HL-60/S4 treated with phorbol 12-myristate 13-acetate at 8.2 ng/mL for 4 days and 3 days (cell line): ENCODE data around the gene MSTN.

Source experiments
- in situ Hi-C: fragments of 300-500 bp; cut with MboI; formaldehyde crosslinking; loops from 2 replicates; pipeline ENCODE4 v1.15.0; 2022; ENCODE audit warnings: low sequenced_read_pairs

MSTN gene

GRCh38 chr2:190062601-190063000, at the start of gene MSTN:
Gene MSTN, minus strand, starts transcription at chr2:190062729. Its CDS starts 133 bp downstream, at chr2:190062596.
- in situ Hi-C loops = no loop called here

DNA sequence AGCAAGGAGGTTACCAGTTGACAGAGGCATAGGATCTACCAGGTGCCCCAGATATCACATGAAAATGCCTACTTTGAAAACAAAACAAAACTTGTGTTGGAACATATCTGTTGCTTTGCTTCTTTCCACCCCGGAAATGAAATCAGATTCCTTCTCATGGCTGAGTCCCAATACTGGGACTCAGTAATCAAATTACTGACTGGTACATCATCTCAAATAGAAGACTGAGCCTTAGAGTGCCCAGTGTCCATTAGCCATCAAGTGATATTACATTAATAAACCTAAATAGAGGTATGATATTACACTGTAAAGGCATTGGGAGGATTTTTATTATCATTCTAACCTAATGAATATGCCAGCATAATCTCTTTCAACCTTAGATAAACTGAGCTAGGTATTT, 48.6 kb upstream of the MSTN start:
- in situ Hi-C loops = no loop called here

DNA sequence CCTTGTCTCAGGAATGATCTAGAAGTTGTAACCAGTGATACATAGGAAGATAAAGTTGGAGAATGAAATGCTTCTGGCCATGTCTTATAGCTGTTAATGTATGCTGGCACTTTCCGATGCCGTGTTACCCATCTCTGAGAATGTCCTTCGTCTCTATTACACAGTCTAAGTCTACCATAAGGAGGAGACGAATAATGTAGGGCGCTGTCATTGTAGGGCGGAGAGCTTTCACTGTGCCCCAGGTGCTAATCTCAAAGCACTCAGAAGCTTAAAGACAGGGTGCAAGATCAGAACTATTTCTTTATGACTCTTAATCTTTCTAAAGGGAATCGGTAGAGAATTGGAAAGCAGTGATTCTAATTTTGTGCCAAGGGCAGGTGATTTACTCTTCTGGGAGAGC, 48.2 kb upstream of the MSTN start:
- in situ Hi-C loops = no loop called here

GRCh38 chr2:190110131-190110530, 47.6 kb upstream of the MSTN start:
- in situ Hi-C loops = no loop called here

DNA sequence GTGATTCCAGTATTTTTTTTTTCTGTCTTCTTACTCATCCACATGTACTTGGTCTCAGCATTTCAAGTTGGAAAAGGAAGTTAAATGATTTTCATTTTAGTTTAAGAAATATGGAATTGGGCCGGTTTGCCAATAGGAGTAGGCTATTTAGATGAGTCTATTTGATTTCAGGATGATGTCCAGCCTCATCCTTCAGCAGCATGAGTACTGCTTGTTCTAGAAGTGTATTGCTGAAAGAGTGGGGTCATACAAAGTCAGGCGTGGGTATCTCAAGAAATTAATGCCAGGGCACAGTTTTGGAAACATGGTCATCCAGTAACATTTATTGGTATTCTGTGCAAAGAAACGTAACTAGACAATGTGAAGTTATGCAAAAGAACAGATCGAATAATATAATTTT, 44.9 kb upstream of the MSTN start:
- in situ Hi-C loops = no loop called here

- in situ Hi-C loops = no loop called here
Observed at GRCh38 chr2:190106783-190107182, 44.3 kb upstream of the MSTN start.

- in situ Hi-C loops = no loop called here
Observed at GRCh38 chr2:190105554-190105953, 43.0 kb upstream of the MSTN start.

DNA sequence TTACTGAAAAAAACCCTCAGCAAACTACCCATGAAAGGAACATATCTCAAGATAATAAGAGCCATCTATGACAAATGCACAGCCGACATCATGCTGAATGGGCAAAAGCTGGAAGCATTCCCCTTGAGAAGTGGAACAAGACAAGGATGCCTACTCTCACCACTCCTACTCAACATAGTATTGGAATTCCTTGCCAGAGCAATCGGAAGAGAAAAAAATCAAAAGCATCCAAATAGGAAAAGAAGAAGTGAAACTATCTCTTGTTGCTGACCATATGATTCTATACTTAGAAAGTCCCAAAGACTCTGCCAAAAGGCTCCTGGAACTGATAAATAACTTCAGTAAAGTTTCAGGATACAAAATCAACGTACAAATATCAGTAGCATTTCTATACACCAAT, 40.6 kb upstream of the MSTN start:
- in situ Hi-C loops = no loop called here

GRCh38 chr2:190099890-190100697, 37.6 kb upstream of the MSTN start:
- in situ Hi-C loops = no loop called here

- in situ Hi-C loops = no loop called here
Observed at GRCh38 chr2:190098851-190099250, 36.3 kb upstream of the MSTN start.

- in situ Hi-C loops = no loop called here
Observed at GRCh38 chr2:190097115-190097514, 34.6 kb upstream of the MSTN start.

DNA sequence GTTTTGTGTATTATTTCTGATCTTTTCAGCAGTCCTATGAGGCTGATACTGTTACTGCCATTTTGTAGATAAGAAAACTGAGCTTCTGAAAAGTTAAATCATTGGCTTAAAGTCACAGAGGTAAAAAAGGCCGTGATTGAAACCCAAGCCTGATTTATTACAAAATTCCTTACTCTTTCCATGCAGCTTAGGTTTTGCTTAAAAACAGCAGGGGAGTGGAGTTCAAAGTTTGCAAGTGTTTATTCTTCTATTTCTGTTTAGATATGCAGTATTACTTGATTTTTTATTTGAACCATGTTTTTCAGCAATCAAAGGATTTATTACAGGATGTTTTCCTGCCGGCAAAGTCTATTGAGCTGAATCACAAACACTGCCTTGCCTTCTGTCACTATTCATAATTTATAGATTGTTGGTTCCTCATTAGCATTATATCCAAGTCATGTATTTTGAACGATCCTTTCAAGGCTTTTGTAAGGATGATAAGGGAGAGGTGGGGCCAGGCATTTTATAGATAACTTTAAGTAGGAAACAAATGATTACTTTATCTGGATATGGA, 31.9 kb upstream of the MSTN start:
- in situ Hi-C loops = no loop called here

DNA sequence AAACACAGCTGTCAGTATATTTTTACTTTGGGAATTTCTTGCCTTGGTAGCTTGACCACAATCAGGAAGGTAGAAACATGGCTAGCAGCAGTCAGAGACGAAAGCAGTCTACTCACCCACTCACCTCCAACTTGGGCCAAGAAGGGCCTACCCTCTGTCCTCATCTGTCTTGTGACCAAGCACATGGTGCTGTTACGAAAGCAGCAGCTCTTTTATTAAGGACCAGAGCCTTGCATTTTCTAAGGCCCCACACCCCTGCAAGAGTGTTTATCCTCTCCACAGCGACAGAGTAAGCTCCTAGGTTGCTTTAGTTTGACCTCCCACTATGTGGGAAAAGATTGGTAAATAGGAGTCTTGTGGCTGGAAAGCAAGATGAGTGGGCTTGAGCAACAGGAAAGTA, 31.3 kb upstream of the MSTN start:
- in situ Hi-C loops = no loop called here

- in situ Hi-C loops = no loop called here
Observed at GRCh38 chr2:190090148-190090547, 27.6 kb upstream of the MSTN start.

DNA sequence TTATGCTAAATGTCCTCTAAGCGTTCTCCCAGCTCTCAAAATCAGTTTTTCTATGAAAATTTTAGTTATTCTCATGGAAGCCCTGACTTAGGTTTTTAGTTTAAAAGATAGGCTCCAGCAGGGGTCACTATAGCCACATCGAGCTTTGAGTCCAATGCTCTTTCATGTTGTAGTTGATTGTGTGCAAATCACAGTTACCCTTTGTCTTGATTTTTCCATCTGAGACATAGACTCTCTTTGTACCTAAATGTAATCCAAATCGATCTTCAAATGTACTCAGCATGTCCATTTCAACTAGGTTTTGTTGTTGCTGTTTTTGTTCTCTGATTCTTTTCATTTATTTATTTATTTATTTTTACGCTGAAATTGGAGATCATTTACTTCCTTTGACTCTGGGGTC, 26.4 kb upstream of the MSTN start:
- in situ Hi-C loops = no loop called here

GRCh38 chr2:190084704-190085103, 22.2 kb upstream of the MSTN start:
- in situ Hi-C loops = no loop called here

GRCh38 chr2:190082118-190082517, 19.6 kb upstream of the MSTN start:
- in situ Hi-C loops = no loop called here

GRCh38 chr2:190080527-190081049, 18.1 kb upstream of the MSTN start:
- in situ Hi-C loops = no loop called here

DNA sequence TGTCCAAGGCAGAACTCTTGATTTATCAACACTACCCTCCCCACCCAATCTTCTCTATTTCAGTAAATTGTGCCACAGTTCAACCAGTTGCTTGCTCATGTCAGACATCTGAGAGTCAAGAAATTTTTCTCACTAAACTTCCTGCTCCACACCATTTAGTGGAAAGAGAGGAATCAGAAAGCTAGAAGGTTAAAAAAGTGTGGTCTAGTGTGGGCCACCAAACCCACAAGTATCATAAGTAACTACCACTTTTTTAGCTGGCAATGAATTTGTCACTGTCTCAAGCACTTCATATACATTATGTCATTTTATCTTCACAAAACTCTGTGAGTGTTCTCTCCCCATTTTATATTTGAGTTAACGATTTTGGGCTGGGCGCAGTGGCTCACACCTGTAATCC, 16.6 kb upstream of the MSTN start:
- in situ Hi-C loops = no loop called here

DNA sequence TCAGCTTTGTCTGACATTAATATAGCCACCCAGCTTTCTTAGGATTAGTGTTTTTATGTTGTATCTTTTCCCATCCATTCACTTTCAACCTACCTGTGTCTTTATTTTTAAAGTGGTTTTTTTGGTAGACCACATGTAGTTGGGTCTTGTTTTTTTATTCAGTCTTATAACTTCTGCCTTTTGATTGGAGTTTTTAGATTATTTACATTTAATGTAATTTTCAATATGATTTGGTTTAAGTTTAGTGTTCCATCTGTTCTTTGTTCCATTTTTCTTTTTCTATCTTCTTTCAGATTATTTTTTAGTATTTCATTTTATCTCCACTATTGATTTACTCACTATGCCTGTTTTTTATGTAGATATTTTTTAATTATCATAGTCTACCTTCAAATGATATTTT, 13.1 kb upstream of the MSTN start:
- in situ Hi-C loops = no loop called here

DNA sequence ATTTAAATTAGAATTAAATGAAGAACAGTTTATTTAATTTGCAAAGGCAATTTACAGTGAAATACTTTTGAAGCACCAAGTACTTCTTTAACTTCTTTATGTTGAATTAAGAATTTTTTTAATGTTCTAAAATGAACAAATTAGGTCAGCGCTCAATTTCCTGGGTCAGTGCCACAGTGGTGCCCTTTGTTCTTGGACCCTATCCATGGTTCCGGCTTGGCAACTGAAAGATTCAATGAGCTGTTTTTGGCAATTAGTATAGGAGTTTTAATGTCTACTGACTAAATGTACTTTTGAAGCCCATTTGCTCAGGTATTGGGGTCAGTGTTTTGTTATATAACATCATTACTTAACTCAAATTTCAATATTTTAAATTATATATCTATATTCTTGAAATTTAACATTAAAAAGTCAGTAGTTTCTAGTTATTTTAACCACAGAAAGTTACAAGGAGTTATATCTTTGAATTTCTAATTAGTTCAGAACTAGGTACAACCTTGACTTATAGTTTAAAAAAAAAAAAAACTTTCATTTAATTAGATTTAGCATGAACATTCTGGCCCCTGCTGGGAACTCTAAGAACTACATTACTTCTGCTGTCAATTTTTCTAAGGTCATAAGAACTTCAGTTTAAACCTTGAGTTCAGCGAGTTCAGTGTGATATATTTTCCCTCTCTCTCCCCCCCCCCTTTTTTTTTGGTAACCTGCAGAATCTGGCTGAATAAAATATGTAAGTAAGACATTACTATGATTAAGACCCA, 7.6 kb upstream of the MSTN start:
- in situ Hi-C loops = no loop called here

DNA sequence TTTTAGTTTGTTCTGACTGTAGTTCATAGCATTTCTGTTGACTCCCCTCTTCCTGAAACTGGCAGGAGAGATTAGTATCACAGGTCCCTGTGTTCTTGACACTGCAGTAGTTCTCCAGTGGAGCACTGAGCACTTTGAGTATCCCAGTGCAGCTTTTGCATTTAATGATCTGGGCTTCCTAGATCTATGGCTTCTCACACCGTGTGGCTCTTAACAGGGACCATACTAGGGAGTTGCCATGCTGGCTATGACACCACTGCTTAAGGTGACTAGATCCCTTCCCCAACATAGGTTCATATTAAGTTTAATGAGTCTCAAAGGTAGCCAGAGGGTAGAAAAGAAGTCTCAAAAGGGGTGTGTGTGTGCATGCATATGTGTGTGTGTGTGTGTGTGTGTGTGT, 6.2 kb upstream of the MSTN start:
- in situ Hi-C loops = no loop called here
